ENCODE data around the gene RBMXL3. TPM values are rescaled to one million over a fixed set of nuclear protein-coding genes. Genes with fewer than 3 reads are reported as not detected.

The RBMXL3 gene
- total RNA-seq (2022): not detected in 2 replicates
- not detected for Bru-seq, nascent RNA
- not detected for BruChase-seq, experiment 1, labeled RNA remaining after a 6-hour chase
- not detected for BruChase-seq, experiment 2, labeled RNA remaining after a 2-hour chase
- long read RNA-seq: 0 reads

GRCh38 chrX:115189110-115189509 is at the start of gene RBMXL3:
Gene RBMXL3, plus strand, starts transcription at chrX:115189410. Its CDS starts 32 bp downstream, at chrX:115189442.
- CTCF ChIA-PET: no interaction called here
- BruUV-seq (replicated peaks): no TSS peak
- no peak within 1 kb of the TSS for H3K27ac Mint-ChIP-seq (ENCODE audit: unreplicated experiment)
- no peaks in the 10 kb centered on the region for H3K4me1 Mint-ChIP-seq (ENCODE audit: low read depth, unreplicated experiment)
- DNase-seq: no peak
- H3K4me3 Mint-ChIP-seq (ENCODE audit: low read depth, unreplicated experiment): no peak within 1 kb of the TSS
- H3K27me3 Mint-ChIP-seq (ENCODE audit: unreplicated experiment): no peaks in the 10 kb centered on the region
- peaks cover 6% of the 10 kb centered on the region for H3K9me3 Mint-ChIP-seq (ENCODE audit: low read depth, unreplicated experiment)
- no peak for TF ChIP-seq CTCF (IDR thresholded peaks at IDR 0.05; ENCODE audit: unreplicated experiment)
- intact Hi-C loops (cut with micrococcal nuclease; ENCODE audit: unreplicated experiment): no loop called here
- H3K36me3 Mint-ChIP-seq (ENCODE audit: insufficient read depth, unreplicated experiment): no peaks in the 10 kb centered on the region

- no TSS peak for BruUV-seq (replicated peaks)
- no peaks in the 10 kb centered on the region for H3K36me3 Mint-ChIP-seq (ENCODE audit: insufficient read depth, unreplicated experiment)
- TF ChIP-seq CTCF (IDR thresholded peaks at IDR 0.05; ENCODE audit: unreplicated experiment): no peak
- H3K4me3 Mint-ChIP-seq (ENCODE audit: low read depth, unreplicated experiment): no peak overlapping the region
- no peak overlapping the region for H3K27ac Mint-ChIP-seq (ENCODE audit: unreplicated experiment)
- H3K9me3 Mint-ChIP-seq (ENCODE audit: low read depth, unreplicated experiment): peaks cover 4% of the 10 kb centered on the region
- CTCF ChIA-PET: interaction anchor here (0.7 kb wide), 1 partner anchor 178 kb away, joined by 3 read pairs; no protein-coding TSS in a partner anchor
- H3K27me3 Mint-ChIP-seq (ENCODE audit: unreplicated experiment): no peaks in the 10 kb centered on the region
- intact Hi-C loops (cut with micrococcal nuclease; ENCODE audit: unreplicated experiment): no loop called here
- no peak for DNase-seq
- H3K4me1 Mint-ChIP-seq (ENCODE audit: low read depth, unreplicated experiment): no peaks in the 10 kb centered on the region
Observed at GRCh38 chrX:115142057-115142456, 47.2 kb upstream of the RBMXL3 start.

- intact Hi-C loops (cut with micrococcal nuclease; ENCODE audit: unreplicated experiment): loop anchor here (2.0 to 5.0 kb wide), 3 partner anchors 172 to 535 kb away; no protein-coding TSS in a partner anchor
- Mint-ChIP-seq H3K4me1 (ENCODE audit: low read depth, unreplicated experiment) (no peaks in the 10 kb centered on the region), H3K4me3 (ENCODE audit: low read depth, unreplicated experiment) (no peak overlapping the region), H3K36me3 (ENCODE audit: insufficient read depth, unreplicated experiment) (no peaks in the 10 kb centered on the region), H3K27ac (ENCODE audit: unreplicated experiment) (no peak overlapping the region), H3K9me3 (ENCODE audit: low read depth, unreplicated experiment) (peaks cover 4% of the 10 kb centered on the region), H3K27me3 (ENCODE audit: unreplicated experiment) (no peaks in the 10 kb centered on the region)
- peak; percentile 34 for TF ChIP-seq CTCF (IDR thresholded peaks at IDR 0.05; ENCODE audit: unreplicated experiment)
- no TSS peak for BruUV-seq (replicated peaks)
- CTCF ChIA-PET: interaction anchor here (0.5 to 1.2 kb wide), 2 partner anchors 188 to 521 kb away, joined by 3 to 6 read pairs; no protein-coding TSS in a partner anchor
- DNase-seq: no peak
Observed at GRCh38 chrX:115147220-115147619, 42.0 kb upstream of the RBMXL3 start.

- intact Hi-C loops (cut with micrococcal nuclease; ENCODE audit: unreplicated experiment): no loop called here
- CTCF ChIA-PET: no interaction called here
- no TSS peak for BruUV-seq (replicated peaks)
- DNase-seq: no peak
- no peak overlapping the region for H3K27ac Mint-ChIP-seq (ENCODE audit: unreplicated experiment)
- H3K4me3 Mint-ChIP-seq (ENCODE audit: low read depth, unreplicated experiment): no peak overlapping the region
- no peaks in the 10 kb centered on the region for H3K36me3 Mint-ChIP-seq (ENCODE audit: insufficient read depth, unreplicated experiment)
- no peaks in the 10 kb centered on the region for H3K4me1 Mint-ChIP-seq (ENCODE audit: low read depth, unreplicated experiment)
- no peak for TF ChIP-seq CTCF (IDR thresholded peaks at IDR 0.05; ENCODE audit: unreplicated experiment)
- no peaks in the 10 kb centered on the region for H3K27me3 Mint-ChIP-seq (ENCODE audit: unreplicated experiment)
- no peaks in the 10 kb centered on the region for H3K9me3 Mint-ChIP-seq (ENCODE audit: low read depth, unreplicated experiment)
Observed at GRCh38 chrX:115173181-115173580, 16.0 kb upstream of the RBMXL3 start.

Data from Calu3 (cell line).